GM19240 (cell line): ENCODE results near the gene RPL22.

Experiments
- DNase-seq: peaks from one replicate; pipeline ENCODE4 v3.0.0; 2011; ENCODE audit warnings: low spot score; ENCODE audit not compliant: insufficient read length

Gene RPL22

GRCh38 chr1:6157132-6157527 lies 42.3 kb downstream of the RPL22 start:
- no peak for DNase-seq

- no peak for DNase-seq
Observed at GRCh38 chr1:6154525-6155319, 44.7 kb downstream of the RPL22 start.

GRCh38 chr1:6152882-6153281 lies 46.5 kb downstream of the RPL22 start:
- DNase-seq, result no peak

- no peak for DNase-seq
Observed at GRCh38 chr1:6152181-6152580, 47.2 kb downstream of the RPL22 start.

GRCh38 chr1:6151291-6151822 lies 48.0 kb downstream of the RPL22 start:
- DNase-seq, result no peak

- no peak for DNase-seq
Observed at GRCh38 chr1:6150006-6150938, 49.1 kb downstream of the RPL22 start.

- no peak for DNase-seq
Observed at GRCh38 chr1:6149597-6149996, 49.8 kb downstream of the RPL22 start.

- DNase-seq, result peak; percentile 45
Observed at GRCh38 chr1:6148497-6149241, 50.7 kb downstream of the RPL22 start.

- DNase-seq, result no peak
Observed at GRCh38 chr1:6145864-6146410, 53.5 kb downstream of the RPL22 start.

GRCh38 chr1:6145396-6145750 lies 54.0 kb downstream of the RPL22 start:
- DNase-seq, result no peak

GRCh38 chr1:6144647-6145395 lies 54.6 kb downstream of the RPL22 start:
- DNase-seq, result no peak

- DNase-seq, result no peak
Observed at GRCh38 chr1:6144175-6144574, 55.2 kb downstream of the RPL22 start.

- DNase-seq, result no peak
Observed at GRCh38 chr1:6143395-6143794, 56.0 kb downstream of the RPL22 start.

GRCh38 chr1:6142734-6143133 lies 56.7 kb downstream of the RPL22 start:
- DNase-seq, result no peak

- DNase-seq, result no peak
Observed at GRCh38 chr1:6142036-6142621, 57.3 kb downstream of the RPL22 start.

- no peak for DNase-seq
Observed at GRCh38 chr1:6141592-6141991, 57.8 kb downstream of the RPL22 start.

GRCh38 chr1:6140413-6140812 lies 59.0 kb downstream of the RPL22 start:
- no peak for DNase-seq

- no peak for DNase-seq
Observed at GRCh38 chr1:6137758-6138157, 61.6 kb downstream of the RPL22 start.

GRCh38 chr1:6136516-6137220 lies 62.7 kb downstream of the RPL22 start:
- DNase-seq, result no peak
